Activated CD4-positive, alpha-beta T cell treated with anti-CD3 and anti-CD28 coated beads, Interleukin-2, Interleukin-6, amounts not matched to agents 100 ng/mL and 50 ng/mL, durations not matched to agents 16 hours and 8 hours (primary cell): ENCODE measurements around the gene TMOD1.

Experiments
- DNase-seq: peaks from one replicate; pipeline ENCODE4 v3.0.0-alpha.2; 2020

TMOD1 gene

DNA sequence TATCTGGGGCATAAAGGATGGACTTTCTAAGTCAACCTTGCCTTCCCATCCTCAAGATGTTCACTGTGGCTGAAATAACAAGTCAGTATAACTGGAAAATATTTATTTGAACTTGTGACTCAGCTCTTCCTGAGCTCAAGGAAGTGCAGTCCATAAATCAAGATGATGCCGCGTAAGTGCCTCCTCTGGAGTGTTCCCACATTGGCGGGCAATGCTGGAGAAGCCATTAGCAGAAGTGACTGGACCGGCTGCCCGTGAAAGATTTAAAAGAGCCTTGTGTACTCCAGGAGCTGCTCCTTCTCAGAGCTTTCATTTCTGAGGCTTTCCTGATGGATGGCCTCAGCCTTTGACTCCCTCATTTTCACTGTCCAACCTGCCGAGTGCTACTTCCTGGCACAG, 17.4 kb downstream of the TMOD1 start:
- DNase-seq = no peak

DNA sequence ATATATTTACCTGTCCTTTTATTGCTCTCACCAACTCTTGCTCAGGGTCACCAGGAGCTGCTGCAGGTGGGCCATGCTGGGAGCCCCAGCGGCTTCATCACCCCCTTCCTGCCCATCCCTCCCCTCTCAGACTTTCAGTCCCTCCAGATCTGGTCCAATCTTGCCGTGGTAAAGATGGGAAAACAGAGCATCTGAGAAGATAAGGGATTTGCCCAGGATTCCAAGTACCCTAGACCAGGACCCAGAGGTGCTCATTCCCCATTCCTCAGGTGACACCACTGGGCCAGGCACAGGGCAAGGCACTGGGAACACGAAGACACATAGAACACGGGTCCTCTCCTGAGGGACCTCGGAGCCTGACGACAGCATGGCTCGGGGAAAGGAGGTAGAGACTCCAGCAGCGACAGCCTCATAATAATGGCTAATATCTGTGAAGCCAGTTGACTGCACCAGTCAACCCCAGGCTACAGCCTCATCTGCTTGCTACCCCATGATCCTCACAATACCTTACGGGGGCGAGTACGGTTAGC, 18.0 kb downstream of the TMOD1 start:
- DNase-seq = no peak

DNA sequence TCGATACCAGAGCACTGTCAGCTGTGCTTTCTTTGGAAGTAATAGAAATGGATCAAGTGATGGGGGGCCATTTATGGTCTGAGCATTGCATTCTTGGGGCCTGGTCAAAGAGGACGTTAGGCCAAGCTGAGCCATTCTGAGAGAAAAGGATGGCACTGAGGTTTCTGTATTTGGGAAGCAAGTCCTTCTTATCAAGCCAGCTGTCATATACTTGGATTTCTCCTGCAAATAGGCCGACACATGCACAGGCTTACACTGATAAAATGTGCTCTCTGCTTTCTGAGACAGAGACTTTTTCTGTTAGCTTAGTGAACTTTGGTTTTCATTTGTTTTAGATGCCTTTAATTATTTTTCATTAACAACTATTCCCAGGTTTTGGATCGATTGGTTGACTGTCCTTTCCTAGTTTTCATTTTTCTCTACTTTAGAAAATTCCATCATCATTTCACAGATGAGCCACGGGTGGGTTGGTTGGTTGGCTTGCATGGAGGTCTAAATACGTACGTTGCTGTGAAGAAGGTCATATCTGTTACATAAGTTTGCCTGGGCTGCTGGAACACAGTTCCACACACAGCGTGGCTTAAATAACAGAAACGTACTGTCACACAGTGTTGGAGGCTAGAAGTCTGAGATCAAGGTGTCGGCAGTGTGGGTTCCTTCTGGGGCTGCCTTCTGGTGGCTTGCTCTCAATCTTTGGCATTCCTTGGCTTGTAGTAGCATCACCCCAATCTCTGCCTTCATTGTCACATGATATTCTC, 20.3 kb downstream of the TMOD1 start:
- no peak for DNase-seq

DNA sequence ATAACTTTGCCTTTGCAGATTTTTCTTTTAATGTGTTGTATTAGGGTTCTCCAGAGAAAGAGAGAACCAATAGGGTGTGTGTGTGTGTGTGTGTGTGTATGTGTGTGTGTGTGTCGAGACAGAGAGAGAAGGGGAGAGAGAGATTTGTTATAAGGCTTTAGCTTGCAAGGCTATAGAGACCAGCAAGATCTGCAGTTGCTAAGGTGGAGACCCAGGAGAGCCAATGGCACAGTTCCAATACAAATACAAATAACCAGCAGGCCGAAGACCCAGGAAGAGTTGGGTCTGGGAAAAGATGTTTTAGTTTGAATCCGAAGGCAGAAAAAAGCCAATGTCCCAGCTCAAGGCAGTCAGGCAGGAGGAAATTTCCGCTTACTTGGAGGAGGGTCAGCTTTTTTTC, 23.0 kb downstream of the TMOD1 start:
- no peak for DNase-seq

DNA sequence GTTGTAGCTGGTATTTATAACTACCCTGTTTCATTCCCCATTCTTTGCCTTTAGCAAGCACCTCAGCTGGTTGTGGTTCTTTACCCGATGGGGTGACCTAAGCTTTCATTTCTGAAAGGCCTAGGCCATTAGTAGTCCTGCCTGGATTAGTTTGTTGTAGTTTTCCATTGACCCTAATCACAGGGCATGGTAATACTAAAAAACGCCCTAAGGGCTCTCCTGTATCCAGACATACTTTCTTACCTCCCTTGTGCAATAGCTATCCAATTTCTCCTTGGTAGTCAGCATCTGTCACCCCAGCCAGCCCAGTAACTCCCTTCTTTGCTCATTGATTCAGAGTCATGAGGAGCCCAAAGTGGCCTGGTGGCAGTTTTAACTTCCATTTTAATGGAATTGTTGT, 24.0 kb downstream of the TMOD1 start:
- DNase-seq = no peak

DNA sequence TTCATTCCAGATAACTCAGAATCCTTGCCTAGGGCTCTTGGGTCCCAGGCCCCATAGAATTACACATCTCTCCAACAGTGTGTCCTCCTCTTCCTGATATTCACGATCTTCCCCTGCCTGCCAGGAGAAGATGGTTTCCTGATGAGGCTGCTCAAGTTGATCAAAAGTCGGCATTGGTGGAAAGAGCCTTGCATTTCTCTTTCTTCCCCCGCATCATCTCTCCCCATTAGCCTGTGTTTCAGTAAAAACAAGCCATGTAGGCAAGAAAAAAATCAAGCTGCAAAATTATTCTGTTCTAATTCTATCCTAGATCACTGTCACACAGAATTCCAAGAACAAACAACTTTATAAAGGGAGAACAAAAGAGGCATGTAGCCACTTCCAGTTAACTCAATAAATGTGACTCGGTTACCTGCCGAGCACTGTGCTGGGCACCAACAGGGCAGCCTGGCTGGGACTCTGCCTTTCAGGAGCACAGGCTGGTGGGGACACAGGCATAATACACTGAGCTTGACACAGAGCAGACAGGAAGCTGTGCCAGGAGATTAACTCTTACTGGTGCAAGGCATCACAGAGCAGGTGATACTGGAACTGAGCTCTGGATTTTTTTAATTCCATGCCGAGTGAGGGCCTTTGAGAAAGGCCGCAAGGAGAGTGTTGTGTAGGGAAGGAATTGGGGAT, 25.6 kb downstream of the TMOD1 start:
- no peak for DNase-seq

DNA sequence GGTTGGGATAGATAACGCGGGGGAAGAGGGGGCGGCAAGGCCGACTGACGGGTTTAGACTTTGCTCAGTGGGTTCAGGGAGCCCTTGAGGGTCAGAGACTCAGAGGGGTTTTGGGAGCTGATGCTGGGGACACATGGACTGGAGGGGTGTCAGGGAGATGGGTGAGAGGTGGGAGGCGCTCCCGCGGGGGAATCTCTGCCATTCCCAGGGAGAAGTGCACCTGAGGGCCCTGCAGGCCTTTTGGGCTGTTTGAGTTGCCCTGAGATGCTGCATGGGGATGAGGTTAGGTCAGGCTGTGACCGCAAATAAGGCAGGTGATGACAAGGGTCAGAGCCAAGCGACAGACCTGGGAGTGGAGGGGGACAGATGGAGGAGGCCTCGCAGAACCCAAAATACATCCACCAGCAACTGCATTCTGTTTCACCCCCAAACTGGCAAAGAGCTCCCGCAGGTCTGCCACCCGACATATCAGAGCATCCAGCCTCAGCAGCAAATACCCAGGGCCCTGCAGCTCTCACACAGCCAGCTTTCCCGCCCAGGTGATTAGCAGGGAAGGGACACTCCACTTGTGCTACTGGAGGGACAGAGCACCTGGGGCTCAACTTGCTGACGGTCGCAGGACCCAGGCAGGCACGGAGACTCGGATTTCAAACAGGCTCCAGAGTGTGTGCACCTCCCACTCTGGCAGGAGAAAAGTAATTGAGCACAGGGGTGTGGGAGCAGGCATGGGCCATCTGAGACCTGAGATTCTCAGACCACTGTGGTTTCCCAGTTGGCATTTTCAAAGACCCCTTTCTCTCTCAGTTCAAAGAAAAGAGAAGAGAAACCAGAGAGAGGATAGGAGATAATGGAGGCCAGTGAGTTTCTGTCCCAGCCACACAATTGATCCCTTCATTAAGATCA, 26.4 kb downstream of the TMOD1 start:
- DNase-seq = no peak

DNA sequence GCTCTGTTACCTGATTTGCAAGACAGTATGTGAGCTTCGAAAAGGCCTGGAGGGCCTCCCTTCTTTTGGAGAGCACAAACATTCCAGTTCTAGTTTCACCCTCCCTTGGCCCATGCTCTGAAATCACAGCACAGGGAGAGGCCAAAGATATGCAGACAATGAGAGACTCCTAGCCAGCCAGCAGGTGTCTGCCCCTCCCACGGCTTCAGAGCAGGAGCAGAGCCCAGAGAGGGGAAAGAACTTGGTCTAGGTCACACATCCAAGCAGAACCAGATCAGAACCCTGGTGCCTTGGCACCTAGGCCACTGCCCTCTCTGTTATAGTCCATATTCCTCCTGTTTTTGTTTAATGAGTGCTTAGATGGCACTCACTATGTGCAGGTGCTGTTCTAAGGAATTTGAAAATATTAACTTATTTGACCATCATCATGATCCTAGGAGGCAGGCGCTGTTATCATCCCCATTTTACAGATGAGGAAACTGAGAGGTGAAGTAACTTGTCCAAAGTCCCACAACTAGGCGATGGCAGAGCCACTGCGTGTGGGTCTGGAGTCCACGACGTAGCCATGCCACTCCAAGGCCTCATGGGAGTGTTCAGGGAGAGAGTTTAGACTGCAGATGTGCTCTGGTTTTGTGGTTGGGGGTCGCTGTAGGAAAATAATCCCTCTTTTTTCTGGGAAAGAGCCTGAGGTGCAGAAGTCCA, 27.2 kb downstream of the TMOD1 start:
- no peak for DNase-seq

DNA sequence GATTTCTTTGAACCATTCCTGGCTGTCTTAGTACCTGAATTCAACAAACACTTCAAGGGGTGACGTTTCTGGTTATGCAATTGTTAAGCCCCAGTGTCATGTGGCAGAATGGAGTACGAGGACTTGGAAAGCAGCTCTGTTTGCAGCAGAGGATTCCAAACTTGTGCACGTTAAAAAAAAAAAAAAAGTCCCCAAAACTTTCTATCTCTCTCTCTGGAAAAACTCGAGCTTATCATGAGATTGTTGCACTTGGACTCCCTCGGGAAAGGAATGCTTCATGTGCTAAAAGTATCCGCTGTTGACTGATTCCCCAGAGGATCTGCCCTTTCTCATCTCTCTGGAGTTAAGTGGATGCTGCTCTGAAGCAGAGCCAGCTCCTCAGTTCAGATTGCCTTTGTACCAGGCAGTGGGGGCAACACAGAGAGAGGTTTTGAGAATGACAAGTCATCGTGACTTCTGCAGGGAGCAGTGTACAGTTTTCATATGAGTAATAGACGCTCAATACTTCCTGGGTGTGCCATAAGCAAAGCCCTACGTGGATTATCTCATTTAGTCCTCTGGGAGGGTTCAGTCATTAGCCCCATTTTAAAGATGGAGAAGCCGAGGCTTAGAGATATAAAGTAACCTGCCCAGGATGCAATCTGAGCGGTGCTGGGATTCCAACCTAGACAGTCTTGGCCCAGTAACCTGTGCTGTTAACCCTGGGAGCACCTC, 28.1 kb downstream of the TMOD1 start:
- peak; percentile 88 for DNase-seq

DNA sequence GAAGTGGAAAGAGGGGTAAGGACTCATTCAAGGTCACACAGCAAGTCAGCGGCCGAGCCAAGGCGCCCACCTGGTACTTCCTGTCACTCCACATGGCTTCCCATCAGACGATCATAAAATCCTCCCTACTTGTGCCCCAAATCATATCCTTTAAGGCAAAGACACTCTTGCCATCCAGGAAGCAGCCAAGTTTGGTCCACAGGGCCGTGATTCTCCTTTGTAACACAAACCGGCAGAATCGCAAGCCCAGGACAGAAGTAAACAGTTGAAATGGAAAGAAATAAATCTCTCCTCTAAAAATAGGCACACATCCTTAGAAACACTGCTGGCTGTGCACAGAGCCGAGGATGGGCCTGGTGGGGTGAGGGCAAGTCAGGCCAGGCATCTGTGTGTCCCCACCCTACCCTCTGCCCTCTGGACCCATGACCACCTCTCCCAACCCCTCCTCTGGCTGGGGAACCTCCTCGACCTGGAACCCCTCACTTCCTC, 30.5 kb downstream of the TMOD1 start:
- no peak for DNase-seq

DNA sequence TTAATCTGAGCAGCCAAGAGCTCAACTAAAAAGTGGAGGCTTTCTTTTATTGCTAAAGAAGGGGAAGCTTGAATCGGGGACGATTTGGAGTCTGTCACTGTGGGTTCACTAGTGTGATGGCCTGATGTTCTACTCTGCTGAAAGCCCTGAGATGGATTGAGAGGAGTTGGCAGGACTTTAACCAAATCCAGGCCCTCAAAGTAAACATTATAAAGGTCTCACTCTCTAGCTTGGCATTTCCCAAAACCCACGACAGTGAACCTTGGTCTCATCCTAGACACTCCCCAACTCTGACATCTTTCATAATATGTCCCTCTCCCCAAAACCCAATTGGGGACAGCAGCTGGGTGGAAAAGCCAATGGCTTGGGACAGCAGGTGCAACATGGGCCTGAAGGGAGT, 32.7 kb downstream of the TMOD1 start:
- DNase-seq = no peak

DNA sequence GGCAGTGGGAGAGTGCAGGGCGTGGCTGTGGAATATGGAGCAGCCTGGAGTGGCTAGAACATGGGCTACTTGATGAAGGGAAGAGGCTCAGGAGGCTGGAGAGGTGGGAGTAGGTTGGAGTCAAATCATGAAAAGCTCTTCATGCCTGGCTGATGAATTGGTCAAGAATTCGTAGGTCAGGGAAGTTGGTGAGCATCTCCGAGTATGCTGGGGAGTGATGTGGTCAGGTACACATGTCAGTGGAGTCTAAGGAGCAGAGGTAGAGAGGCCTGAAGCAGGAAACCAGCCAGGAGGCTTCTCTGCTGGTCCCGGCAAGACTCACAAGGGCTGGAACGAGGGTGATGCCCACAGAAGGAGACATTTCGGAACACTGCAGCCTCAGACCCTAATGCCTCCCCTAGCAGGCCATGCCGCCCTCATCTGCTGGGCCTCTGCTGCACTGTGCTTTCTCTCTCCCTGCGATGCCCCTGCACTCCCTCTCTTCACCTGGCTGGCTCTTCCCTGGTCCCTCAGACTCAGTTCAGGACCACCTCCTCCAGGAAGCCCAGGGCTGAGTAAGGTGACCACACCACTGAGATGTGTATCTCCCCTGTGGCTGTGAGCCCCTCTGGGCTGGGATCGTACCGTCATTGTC, 33.6 kb downstream of the TMOD1 start:
- DNase-seq = no peak

DNA sequence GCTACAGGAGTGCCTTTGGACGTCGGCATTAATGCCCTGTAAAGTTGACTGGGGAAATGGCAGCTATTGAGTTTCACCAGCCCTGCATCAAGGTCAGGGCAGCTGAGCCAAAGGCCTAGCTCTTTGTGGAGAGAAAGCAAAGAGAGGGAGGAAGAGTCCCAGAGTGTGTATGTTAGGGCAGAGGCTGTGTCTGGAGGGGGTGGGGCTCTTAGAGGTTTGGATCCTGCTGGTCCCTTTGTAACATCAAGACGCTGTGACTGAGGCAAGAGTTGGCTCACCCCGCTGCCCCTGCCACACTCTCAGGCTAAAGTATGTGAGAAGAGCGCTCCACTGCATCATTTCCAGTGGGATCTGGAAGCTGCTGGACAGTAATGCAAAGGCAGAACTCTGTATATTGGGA, 34.3 kb downstream of the TMOD1 start:
- no peak for DNase-seq

DNA sequence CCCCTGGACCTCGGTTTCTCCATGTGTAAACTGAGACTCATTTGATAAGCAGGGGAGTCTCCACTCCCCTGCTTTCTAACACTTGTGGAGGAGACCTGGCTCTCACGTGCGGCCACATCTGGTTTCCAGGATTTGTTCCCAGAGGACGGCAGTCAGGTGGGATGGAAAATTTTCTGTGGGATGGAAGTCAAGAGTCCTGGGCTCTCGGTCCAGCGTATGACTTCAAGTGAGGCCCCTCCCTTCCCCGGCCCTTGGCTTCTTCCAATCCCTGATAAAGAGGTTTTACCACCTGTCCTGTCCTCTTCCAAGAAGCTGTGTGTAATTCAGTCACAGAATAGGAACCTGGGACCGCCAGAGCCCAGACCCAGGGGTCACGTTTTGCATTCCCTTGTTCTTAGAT, 35.0 kb downstream of the TMOD1 start:
- no peak for DNase-seq

DNA sequence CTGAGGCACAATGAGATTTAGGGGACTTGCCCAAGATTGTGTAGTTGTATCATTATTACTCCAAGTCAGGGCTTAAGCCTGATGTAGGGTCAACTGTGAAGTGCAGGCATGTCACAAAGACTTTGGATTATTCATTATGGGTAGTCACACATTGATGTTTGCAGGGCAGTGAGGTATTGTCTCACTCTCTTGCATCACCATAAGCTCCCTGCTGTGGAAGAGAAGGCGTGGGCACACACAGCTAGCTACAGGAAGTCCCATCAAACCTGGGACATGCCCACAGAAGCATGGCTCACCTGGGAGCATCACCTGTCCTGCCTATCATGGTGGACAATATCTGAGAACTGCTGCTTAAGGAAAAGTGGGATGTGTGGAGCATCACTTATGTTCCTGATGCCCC, 42.1 kb downstream of the TMOD1 start:
- DNase-seq = no peak

DNA sequence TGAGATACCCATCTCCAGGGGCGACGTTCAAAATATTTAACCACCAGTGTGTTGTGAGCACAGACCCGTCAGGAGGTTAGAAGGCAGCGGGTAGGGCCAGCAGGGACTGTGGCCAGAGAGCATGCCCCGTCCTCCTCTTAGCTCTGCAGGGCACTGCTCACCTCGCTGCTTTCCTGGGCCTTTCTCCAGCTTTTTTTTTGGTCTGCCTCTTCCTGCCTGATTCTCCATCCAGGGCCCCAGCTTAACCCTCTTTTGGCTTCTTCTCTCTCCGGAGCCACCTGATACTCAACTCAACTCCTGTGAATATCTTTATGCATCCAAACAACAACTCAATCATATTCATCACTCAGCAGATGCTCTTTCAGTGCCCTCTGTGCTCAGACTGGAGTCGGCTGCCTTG, 44.0 kb downstream of the TMOD1 start:
- DNase-seq = no peak

DNA sequence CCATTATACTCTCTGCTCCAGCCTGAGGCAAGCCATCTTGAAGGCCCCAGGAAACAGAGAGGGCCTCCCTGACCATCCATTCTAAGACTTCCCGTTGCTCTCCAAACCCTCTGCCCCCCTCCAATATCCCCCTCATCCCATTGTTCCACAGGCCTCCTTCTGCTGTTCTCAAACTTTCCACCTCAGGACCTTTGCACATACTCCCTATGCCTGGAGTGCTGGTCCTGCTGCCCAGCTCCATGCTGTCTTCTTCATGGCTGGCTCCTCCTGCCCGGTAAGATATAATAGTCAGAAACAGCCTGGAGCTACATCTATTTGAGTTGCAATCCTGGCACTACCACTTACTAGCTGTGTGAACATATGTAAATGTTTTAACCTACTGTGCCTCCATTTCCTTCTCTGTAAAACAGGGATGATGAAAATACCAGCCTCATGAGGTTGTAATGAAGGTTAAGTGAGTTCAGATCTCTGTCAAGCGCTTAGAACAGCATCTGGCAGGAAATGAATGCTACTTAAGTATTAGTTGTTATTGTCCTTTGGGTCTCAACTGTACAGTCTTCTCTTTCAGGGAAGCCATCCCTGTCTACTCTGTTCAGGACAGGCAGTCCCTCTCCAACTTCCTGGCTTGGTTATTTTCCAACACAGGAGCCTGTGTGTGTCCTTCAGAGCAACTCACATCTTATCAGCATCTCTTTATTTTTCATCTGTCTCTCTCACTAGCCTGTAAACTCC, 45.8 kb downstream of the TMOD1 start:
- no peak for DNase-seq

DNA sequence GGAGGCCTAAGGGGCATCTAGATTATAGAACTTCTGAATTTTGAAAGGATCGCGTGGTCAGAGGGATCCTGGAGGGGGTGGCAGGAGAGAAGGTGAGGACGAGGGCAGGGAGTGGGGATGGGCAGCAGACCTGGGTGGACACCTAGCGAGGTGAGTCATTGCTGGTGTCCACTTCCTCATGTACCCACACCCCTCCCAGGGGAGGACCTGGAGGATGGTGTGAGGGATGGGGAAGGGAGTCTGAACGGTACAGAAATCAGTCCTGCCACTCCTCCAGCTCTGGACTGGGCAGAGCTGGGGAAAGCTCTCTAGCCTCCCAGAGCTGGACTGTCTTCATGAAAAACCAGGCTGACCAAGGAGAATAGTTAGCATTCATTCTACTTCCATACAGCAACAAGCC, 46.9 kb downstream of the TMOD1 start:
- no peak for DNase-seq

DNA sequence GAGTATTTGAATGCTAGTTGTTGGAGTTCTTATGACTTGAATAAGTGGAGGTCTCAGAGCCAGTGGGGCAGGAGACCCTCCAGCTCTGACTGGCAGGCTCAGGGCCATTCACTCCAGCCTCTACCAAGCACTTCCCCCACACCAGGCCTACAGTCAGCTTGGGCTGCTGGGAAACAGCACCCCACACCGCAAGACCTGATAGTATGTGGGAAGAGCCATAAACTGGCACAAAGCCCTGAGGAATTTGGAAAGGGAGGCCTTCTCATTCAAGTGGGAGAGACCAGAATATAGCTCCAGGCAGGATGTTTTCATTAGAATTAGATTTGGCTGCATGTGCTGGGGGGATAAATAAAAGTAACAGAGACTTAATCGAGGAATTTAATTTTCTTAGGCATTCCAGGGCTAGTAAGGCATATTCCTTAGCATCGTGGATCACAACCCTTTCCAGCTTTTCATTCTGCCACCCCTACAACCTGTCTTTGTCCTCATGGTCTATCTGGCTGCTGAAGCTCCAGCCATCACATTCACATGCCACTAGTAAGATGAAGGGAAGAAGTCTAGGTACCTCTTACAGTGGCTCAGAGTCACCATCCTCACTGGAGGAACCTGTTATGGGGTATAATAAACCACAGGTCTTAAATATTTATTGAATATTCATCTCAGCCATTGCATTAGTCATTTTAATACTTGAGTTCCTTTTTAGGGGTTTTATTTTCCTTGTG, 47.5 kb downstream of the TMOD1 start:
- no peak for DNase-seq

DNA sequence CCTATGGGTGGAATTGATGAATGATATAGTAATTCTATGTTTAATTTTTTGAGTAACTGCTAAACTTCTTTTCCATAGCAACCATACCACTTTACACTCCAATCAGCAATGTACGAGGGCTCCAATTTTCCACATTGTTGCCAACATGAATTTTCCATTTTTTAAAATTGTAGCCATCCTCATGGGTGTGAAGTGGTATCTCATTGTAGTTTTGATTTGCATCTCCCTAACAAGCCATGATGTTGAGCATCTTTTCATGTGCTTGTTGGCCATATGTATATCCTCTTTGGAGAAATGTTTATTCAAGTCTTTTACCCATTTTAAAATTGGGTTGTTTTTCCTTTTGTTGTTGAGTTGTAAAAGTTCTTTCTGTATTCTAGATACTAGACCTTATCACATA, 48.9 kb downstream of the TMOD1 start:
- DNase-seq = no peak
